ENCODE data around the gene TEX261. TPM values are rescaled to one million over a fixed set of nuclear protein-coding genes. Genes with fewer than 3 reads are reported as not detected.
A peak's percentile ranks its signal among the peaks of the same experiment; 100 is the strongest.

Gene TEX261
- total RNA-seq, 1 experiment from 2014 or later = 23.9 TPM

- DNase-seq (ENCODE audit: low read depth) = no peak
These were observed 34.5 kb downstream of the TEX261 start for GRCh38 chr2:70959851-70960832.

DNA sequence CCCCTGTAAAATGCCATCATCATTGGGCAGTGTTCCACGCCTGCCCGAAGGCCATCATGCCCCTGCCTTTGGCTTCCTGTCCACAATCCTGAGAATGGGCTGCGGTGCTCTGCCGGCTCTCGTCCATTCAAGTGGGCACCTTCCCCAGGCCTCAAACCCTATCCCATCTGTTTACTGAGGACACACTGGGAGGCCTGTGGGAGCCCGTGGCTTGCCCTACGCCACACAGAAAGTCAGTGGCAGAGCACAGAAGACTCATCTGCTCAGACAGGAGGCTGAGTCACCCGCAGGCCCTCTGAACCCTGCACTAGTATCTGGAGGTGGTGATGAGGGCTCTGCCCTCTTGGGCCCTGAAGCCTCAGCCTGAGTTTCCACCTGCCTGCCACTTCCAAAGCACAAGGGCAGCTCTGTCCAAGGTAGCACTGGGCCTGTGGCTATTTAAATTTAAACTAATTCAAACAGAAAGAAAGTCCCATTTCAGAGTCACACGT lies 35.4 kb downstream of the TEX261 start:
- no peak for DNase-seq (ENCODE audit: low read depth)

- no peak for DNase-seq (ENCODE audit: low read depth)
These were observed 35.9 kb downstream of the TEX261 start for GRCh38 chr2:70958759-70959158.

DNA sequence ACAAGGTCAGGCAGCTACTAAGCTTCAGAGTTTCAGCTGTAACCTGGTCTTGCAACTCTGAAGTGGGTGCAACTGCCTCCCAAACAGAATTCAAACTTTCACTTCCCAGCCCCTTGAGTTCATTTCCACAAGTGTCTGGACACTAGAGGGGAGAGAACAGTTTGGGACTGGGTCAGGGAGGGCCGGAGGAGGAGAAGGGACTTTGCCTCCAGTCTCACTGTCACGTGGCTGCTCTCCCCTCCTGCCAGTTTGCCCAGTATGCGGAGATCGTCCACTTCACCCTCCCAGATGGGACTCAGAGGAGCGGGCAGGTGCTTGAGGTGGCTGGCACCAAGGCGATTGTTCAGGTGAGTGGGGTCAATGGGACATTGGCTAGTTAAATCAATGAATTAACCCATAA lies 36.9 kb downstream of the TEX261 start:
- no peak for DNase-seq (ENCODE audit: low read depth)

DNA sequence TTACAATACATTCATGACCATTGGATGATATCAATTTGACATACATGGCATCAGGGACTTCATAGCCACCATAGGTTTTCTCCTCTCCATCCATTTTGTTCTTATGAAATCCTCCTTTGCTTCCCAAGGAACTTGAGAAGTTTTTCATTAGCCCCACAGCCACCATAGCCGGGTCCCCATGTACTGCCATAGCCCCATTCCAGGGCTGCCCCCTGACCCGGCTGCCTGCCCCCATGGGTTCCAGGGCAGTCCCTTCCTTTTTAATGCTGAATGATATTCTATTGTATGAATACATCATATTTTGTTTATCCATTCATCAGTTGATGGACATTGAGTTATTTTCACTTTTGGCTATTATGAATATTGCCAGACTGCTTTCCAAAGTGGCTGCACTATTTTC lies 38.5 kb downstream of the TEX261 start:
- no peak for DNase-seq (ENCODE audit: low read depth)

DNA sequence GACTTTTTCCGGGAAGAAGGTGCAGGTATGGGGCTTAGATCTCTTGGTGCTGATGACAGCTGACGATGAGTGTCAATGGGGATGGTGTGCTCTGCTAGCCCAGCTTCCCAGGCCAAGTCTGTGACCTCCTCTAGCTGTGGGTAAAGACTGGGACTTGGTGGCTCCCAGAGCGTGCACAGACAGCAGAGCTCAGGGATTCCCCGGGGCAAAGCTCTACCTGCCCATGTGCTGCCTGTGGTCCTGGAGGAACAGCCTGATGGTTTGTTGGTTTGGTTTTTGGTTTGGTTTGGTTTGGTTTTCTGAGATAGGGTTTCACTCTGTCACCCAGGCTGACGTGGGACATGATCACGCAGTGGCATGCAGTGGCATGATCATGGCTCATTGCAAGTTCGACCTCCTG lies 39.8 kb downstream of the TEX261 start:
- DNase-seq (ENCODE audit: low read depth) = no peak

DNA sequence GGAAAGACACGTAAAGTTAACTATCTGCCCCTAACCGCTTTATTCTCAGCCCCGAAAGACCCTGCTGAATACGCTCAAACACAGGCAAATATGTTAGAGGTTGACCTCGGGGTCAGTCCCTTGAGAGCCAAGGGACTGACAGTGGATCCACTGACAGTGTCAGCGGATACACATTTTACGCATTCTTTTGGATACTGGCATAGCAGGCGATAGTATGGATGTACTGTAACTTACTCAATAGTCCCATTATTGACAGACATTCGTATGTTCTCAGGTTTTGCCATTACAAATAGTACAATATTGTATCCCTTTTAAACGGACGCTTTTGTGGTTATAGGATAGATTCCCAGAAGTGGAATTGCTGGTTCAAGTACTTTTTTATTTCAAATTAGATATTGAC lies 45.6 kb downstream of the TEX261 start:
- no peak for DNase-seq (ENCODE audit: low read depth)

DNA sequence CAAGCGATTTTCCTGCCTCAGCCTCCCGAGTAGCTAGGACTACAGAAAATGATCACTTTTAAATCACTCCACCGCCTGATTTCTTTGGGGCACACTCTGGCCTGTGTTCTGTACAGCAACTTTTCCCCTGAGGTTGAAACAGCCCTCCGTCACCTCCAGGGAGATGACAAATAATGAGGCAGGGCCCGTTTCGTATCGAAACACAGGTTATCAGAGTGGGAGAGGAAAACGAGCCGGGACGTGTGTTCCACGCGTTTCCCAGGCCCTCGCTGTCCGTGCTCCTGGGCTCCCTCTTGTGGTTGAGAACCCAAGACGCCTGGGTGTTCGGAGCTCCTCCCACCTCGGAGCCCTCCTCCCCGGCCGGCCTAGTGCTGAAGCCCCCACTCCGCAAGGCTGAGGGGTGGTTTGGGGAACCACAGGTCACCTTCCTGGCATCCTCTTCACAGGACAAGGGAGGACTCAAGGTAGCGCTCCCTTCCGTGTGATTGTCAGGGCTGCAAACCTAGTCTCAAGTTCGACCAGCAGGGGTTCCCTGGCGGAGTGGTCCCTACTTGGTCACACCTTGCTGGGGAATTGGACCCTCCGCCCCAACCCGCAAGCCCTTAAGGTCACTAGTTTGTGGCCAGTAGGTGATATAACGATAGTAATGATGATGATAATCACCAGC lies 46.2 kb downstream of the TEX261 start:
- DNase-seq (ENCODE audit: low read depth) = peak; percentile 87

DNA sequence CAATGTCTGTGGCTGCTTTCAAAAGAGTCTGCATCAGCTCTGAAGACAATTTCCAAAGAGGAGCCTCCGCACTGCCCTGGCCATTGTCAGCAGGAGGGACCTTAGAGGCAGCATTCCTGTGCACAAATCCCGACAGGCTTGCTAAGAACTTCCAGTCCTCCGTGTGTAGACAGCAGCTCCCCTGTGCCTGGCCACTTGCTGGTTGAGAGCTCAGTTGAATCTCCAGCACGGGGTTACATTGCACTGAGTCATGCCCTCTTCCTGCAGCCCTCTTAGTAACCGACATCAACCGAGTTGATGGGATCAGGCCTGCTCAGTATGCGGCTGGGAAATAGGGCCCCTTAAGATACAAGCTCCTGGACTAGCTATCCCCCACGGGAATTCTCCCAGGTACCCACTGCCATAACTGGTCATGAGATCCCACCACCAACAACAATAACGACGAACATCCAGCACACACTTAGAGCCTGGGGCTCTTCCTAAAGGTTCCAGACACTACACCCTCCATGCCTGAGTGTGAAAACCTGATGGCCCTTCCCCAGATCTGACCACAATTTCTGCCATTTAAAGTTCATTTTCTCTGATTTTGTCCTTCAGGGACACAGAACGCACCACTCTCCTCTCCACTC lies 47.0 kb downstream of the TEX261 start:
- DNase-seq (ENCODE audit: low read depth) = peak; percentile 84

GRCh38 chr2:70946832-70947442 lies 47.7 kb downstream of the TEX261 start:
- peak; percentile 64 for DNase-seq (ENCODE audit: low read depth)

- no peak for DNase-seq (ENCODE audit: low read depth)
These were observed 50.5 kb downstream of the TEX261 start for GRCh38 chr2:70944111-70944690.

DNA sequence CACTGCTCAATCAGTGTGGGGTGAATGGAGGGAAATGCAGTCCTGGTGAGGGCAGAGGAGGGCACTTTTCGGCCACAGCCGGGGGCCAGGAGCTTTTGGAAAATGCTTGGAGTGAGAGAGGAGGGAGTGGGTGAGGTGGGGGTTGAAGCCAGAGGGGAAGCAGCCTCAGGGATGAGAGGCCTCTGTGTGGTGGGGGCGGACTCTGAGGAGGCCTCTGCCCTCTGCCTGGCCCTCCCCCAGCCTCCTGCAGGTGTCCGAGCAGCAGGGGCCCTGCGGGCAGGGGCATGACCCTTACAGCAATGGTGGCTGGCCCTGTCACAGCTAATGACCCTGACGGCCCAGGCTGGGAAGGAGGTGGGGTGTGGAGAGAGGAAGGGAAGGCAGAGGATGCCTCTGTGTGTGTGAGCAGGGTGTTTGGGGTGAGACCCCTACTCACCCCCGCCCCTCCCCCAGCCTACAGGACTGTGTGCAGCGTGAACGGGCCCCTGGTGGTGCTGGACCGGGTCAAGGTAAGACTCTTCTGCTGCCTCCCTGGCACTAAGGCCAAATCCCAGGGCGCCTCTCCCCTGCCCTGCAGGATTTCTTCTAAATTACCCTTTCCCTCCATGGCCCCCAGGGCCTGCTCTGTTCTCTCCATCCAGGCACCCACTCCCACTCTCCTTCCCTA lies 51.3 kb downstream of the TEX261 start:
- no peak for DNase-seq (ENCODE audit: low read depth)

GRCh38 chr2:70942396-70943204 lies 52.1 kb downstream of the TEX261 start:
- no peak for DNase-seq (ENCODE audit: low read depth)

DNA sequence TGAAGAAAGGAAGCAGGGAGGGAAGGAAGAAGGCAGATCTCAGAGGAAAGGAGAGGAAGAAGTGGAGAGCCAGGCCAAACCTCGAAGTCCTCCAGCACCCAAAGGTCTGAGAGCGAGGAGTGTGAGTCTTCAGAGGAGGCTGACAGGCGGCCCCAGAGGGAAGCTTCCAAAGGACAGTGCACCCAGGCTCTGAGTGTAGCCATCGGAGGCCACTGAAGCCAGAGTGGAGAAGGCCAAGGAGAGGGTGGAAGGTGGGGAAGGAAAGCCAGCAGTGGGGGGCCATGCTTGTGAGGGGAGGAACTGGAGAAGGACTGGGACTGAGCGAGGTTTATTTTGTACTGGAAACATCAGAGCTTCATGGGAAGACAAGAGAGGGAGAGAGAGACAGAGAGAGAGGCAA lies 53.0 kb downstream of the TEX261 start:
- DNase-seq (ENCODE audit: low read depth) = no peak

DNA sequence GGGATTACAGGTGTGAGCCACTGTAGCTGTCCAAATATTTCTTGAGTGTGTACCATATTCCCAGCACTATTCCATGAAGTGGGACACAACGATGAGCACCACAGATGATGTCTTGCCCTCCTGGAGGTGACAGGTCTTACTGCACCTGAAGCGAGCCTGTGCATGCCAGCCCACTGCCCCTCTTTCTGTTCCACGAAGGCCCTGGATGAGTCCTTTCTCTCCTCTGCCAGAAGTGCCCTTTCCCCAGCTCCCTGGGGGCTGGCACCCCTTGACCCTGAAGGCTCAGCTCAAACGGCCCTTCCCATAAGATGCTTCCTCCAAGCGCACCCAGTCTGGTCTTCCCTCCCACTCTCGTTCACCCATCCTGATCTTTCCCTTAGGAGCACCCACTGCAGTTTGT lies 53.5 kb downstream of the TEX261 start:
- DNase-seq (ENCODE audit: low read depth) = no peak

DNA sequence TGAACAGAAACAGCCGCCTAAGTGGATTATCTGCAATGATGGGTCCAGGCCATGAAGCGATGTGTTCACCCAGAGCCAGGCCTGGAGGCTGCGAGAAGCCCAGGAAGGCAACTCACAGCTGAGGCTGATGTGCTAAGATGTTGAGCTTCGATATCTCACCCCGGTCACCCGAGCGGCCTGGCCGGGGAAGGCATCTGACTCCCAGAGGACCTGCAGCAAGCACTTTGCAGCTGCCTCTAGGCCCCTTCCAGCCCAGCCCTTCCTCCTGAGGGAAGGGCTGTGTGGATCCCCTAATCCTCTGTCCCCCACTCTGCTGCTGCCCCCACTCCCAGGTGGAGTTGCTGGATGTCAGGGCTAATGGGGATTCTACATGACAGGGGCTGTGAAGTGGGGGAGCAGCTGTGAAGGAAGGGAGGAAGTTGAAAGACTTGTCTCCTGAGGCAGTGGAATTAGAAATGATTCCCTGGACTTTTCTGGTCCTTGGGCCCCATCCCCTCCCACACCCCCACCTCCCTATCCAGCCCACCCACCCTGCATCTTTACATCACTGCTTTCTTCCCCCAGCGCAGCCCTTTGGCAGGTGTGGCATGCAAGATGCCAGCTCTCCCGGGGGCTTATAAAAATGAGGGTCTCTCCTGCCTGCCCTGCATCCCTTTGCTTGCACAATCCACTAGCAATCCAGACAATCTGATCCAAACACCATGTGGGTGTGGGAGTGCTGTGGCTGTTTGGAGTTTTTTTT lies 54.7 kb downstream of the TEX261 start:
- peak; percentile 0 for DNase-seq (ENCODE audit: low read depth)

- peak; percentile 0 for DNase-seq (ENCODE audit: low read depth)
These were observed 55.5 kb downstream of the TEX261 start for GRCh38 chr2:70939001-70939838.

DNA sequence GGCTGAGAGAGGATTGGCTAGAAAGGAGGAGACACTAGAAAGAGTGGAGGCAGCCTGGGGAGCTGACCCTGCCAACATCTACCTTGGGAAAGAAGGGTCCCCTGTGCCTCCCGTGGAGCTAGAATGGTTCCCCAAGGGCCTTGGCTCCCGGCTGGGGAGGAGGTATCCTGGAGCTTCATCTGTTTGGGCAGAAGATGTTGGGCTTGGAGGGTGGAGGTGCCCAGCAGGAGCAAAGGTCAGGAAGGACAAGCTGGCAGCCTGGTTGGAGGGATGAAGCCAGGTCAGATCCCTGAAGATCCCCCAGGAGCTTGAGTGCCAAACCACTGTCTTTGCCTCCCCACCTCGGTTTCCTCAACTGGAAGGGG lies 56.1 kb downstream of the TEX261 start:
- DNase-seq (ENCODE audit: low read depth) = no peak
